Cardiac muscle cell (in vitro differentiated cells and primary cell): Measurements from ENCODE around the gene UBE2J1. TPM values are rescaled to one million over a fixed set of nuclear protein-coding genes. Genes with fewer than 3 reads are reported as not detected.
"Not testable (repeated sequence)": the region's sequence is repeated elsewhere in the genome, so short reads cannot be mapped to it uniquely, and the experiment has no call there.

ENCODE experiments used
- DNase-seq, 2 donors: peaks; one replicate each; pipeline versions ENCODE4 v3.0.0 to v3.0.0-alpha.2; 2010 to 2017; ENCODE audit warnings: low read depth in 1 of 2, low spot score in 1 of 2
- H3K27ac ChIP-seq: fragments of 200-600 bp; sonication (generic); 2 replicates; pipeline ENCODE4 v1.5.1; 2016
- H3K27me3 ChIP-seq: fragments of 200-600 bp; sonication (generic); 2 replicates; pipeline ENCODE4 v1.6.0; 2016; ENCODE audit warnings: control low read depth
- H3K36me3 ChIP-seq: fragments of 200-600 bp; sonication (generic); 2 replicates; pipeline ENCODE4 v1.5.1; 2016; ENCODE audit warnings: control low read depth
- H3K4me1 ChIP-seq: fragments of 200-600 bp; sonication (generic); 2 replicates; pipeline ENCODE4 v1.8.1; 2017; ENCODE audit warnings: low read depth, mild to moderate bottlenecking, mixed run types
- H3K4me3 ChIP-seq: fragments of 200-600 bp; sonication (generic); 2 replicates; pipeline ENCODE4 v1.5.1; 2016; ENCODE audit warnings: mild to moderate bottlenecking
- H3K9me3 ChIP-seq: fragments of 200-600 bp; sonication (generic); 2 replicates; pipeline ENCODE4 v1.5.1; 2017; ENCODE audit warnings: low read depth, mild to moderate bottlenecking, control low read depth
- polyA plus RNA-seq: library from polyadenylated mRNA; unstranded; fragments of >200 nt; fragmentation: Nextera tagmentation; extraction: Ambion mirVana; gene quantifications from 2 replicates; pipeline ENCODE4 v1.2.1, GENCODE V29; 2016
- total RNA-seq: library from RNA; depleted of rRNA; stranded (reverse); fragments of >200 nt; gene quantifications from 2 replicates; pipeline ENCODE4 v1.2.3, GENCODE V29; 2016
- TF ChIP-seq, protein P1 (sequence below): IDR thresholded peaks from 2 replicates; pipeline ENCODE4 v1.5.1; 2012; ENCODE audit warnings: low read depth, mild to moderate bottlenecking, low read length

UBE2J1 gene
- total and polyA plus RNA-seq, 2 experiments from 2014 or later, result 17.9 to 28.7 TPM

- Histone ChIP-seq H3K36me3 (no peaks in the 10 kb centered on the region), H3K4me1 (no peaks in the 10 kb centered on the region), H3K9me3 (no peaks in the 10 kb centered on the region), H3K27ac (no peak overlapping the region), H3K4me3 (no peak overlapping the region), H3K27me3 (peaks cover under 1% of the 10 kb centered on the region)
- no peak for DNase-seq
- TF ChIP-seq, protein P1, sequence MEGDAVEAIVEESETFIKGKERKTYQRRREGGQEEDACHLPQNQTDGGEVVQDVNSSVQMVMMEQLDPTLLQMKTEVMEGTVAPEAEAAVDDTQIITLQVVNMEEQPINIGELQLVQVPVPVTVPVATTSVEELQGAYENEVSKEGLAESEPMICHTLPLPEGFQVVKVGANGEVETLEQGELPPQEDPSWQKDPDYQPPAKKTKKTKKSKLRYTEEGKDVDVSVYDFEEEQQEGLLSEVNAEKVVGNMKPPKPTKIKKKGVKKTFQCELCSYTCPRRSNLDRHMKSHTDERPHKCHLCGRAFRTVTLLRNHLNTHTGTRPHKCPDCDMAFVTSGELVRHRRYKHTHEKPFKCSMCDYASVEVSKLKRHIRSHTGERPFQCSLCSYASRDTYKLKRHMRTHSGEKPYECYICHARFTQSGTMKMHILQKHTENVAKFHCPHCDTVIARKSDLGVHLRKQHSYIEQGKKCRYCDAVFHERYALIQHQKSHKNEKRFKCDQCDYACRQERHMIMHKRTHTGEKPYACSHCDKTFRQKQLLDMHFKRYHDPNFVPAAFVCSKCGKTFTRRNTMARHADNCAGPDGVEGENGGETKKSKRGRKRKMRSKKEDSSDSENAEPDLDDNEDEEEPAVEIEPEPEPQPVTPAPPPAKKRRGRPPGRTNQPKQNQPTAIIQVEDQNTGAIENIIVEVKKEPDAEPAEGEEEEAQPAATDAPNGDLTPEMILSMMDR, result no peak
These were observed 41.0 kb downstream of the UBE2J1 start for GRCh38 chr6:89311530-89311852.

DNA sequence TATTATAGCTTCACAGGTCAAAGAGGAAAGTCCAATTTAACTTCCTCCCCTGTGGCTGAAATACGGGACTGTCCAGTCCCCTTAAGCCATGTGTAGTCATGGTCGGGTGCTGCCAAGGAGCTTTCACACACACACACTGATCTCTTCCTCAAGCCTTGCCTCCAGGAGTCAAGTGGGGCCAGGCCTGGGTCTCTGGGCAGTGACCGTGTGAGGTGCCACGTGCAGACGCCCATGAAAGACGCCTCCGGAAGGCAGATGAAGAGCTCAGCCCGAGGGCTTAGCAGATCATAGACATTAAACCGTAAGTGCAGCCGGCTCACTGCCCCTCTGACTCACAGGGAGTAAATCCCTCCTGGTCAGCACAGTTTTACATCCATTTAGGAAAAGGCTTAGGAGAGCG lies 41.6 kb downstream of the UBE2J1 start:
- no peak for DNase-seq
- TF ChIP-seq, protein P1, result no peak
- Histone ChIP-seq H3K9me3 (no peaks in the 10 kb centered on the region), H3K27ac (no peak overlapping the region), H3K27me3 (peaks cover 2% of the 10 kb centered on the region), H3K36me3 (no peaks in the 10 kb centered on the region), H3K4me3 (no peak overlapping the region), H3K4me1 (no peaks in the 10 kb centered on the region)

GRCh38 chr6:89308525-89309395 lies 43.8 kb downstream of the UBE2J1 start:
- no peaks in the 10 kb centered on the region for H3K9me3 ChIP-seq
- H3K27me3 ChIP-seq, result peaks cover 2% of the 10 kb centered on the region
- no peaks in the 10 kb centered on the region for H3K4me1 ChIP-seq
- no peaks in the 10 kb centered on the region for H3K36me3 ChIP-seq
- no peak overlapping the region for H3K27ac ChIP-seq
- no peak overlapping the region for H3K4me3 ChIP-seq
- TF ChIP-seq, protein P1, result no peak
- no peak for DNase-seq

GRCh38 chr6:89304517-89304916 lies 48.0 kb downstream of the UBE2J1 start:
- H3K4me1 ChIP-seq, H3K36me3 ChIP-seq, H3K9me3 ChIP-seq, H3K27ac ChIP-seq, H3K4me3 ChIP-seq, H3K27me3 ChIP-seq, DNase-seq: not testable (repeated sequence)

DNA sequence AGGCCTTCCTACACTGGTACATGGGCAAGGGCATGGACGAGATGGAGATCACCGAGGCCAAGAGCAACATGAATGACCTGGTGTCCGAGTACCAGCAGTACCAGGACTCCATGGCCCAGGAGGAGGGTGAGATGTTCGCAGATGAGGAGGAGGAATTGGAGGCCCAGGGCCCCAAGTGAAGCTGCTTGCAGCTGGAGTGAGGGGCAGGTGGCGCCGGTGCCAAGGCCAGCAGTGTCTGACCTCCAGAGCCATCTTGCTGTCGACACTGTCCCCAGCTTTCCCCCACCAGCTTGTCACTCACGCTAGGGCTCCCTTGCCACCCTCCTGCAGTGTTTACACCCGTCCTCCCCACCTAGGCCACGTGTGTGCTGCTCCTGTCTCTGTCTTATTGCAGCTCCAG lies 49.6 kb downstream of the UBE2J1 start:
- Histone ChIP-seq H3K36me3 (no peaks in the 10 kb centered on the region), H3K27ac (no peak overlapping the region), H3K27me3 (peaks cover 2% of the 10 kb centered on the region), H3K9me3 (no peaks in the 10 kb centered on the region), H3K4me3 (no peak overlapping the region), H3K4me1 (peaks cover 4% of the 10 kb centered on the region)
- TF ChIP-seq, protein P1, result no peak
- DNase-seq, result no peak

DNA sequence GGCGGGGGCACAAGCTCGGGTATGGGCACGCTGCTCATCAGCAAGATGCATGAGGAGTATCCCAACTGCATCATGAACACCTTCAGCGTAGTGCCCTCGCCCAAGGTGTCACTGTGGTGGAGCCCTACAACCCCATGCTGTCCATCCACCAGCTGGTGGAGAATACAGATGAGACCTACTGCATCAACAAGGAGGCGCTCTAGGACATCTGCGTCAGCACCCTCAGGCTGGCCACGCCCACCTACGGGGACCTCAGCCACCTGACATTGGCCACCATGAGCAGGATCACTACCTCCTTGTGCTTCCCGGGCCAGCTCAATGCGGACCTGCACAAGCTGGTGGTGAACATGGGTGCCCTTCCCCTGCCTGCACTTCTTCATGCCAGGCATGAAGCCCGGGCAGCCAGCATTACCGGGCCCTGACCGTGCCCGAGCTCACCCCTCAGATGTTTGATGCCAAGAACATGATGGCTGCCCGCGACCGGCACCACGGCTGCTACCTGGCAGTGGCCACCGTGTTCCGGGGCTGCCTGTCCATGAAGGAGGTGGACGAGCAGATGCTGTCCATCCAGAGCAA lies 50.2 kb downstream of the UBE2J1 start:
- TF ChIP-seq, protein P1, result no peak
- H3K4me1 ChIP-seq, result peaks cover 5% of the 10 kb centered on the region
- no peaks in the 10 kb centered on the region for H3K36me3 ChIP-seq
- no peak overlapping the region for H3K4me3 ChIP-seq
- DNase-seq, result no peak
- no peaks in the 10 kb centered on the region for H3K9me3 ChIP-seq
- no peak overlapping the region for H3K27ac ChIP-seq
- H3K27me3 ChIP-seq, result peaks cover 2% of the 10 kb centered on the region
